ENCODE results near the gene PRADC1. TPM values are rescaled to one million over a fixed set of nuclear protein-coding genes. Genes with fewer than 3 reads are reported as not detected.
A peak's percentile ranks its signal among the peaks of the same experiment; 100 is the strongest.

PRADC1 gene
- total and polyA plus RNA-seq, 9 of the 15 experiments (the other 6 are each of a cell fraction or from before 2014, with no cell fraction given), result 7.3 to 47.4 (median 34.2) TPM

- TF ChIP-seq KLF13 (tag; IDR thresholded peaks at IDR 0.05; ENCODE audit: borderline replicate concordance, low read depth), result no peak
- TF ChIP-seq HMG20B (CRISPR knock-in tag; IDR thresholded peaks at IDR 0.05), result no peak
- TF ChIP-seq OTX1 (CRISPR knock-in tag; IDR thresholded peaks at IDR 0.05), result no peak
- no peak for TF ChIP-seq GATA2 (CRISPR knock-in tag; IDR thresholded peaks at IDR 0.05)
- no peak for TF ChIP-seq ETV5 (CRISPR knock-in tag; IDR thresholded peaks at IDR 0.05; ENCODE audit: low read depth)
- TF ChIP-seq SRSF9 (IDR thresholded peaks at IDR 0.05; ENCODE audit: borderline replicate concordance, low read depth, low read length), result no peak
- TF ChIP-seq NCOA1 (IDR thresholded peaks at IDR 0.05; ENCODE audit: low read depth), result peak; percentile 85
- TF ChIP-seq BDP1 (IDR thresholded peaks at IDR 0.05; ENCODE audit: insufficient read depth, insufficient read length), result no peak
- TF ChIP-seq FOXP1 (CRISPR knock-in tag; IDR thresholded peaks at IDR 0.05), result peak; percentile 60; the same call in 1 of the 2 replicates
- no peak for TF ChIP-seq ZC3H8 (IDR thresholded peaks at IDR 0.05)
- no peak for TF ChIP-seq TSHZ1 (CRISPR knock-in tag; IDR thresholded peaks at IDR 0.05)
- TF ChIP-seq L3MBTL2 (IDR thresholded peaks at IDR 0.05), result peak; percentile 47; the same call in 1 of the 2 replicates
- TF ChIP-seq ZNF184 (CRISPR knock-in tag; IDR thresholded peaks at IDR 0.05), result no peak
- TF ChIP-seq ZNF174 (CRISPR knock-in tag; IDR thresholded peaks at IDR 0.05), result no peak
- no peak; the same call in 1 of the 2 replicates for TF ChIP-seq PHTF2 (CRISPR knock-in tag; IDR thresholded peaks at IDR 0.05)
- TF ChIP-seq PATZ1 (CRISPR knock-in tag; IDR thresholded peaks at IDR 0.05; ENCODE audit: borderline replicate concordance), result no peak
- TF ChIP-seq SFPQ (IDR thresholded peaks at IDR 0.05; ENCODE audit: low read depth, low read length), result no peak
- TF ChIP-seq WHSC1 (IDR thresholded peaks at IDR 0.05; ENCODE audit: low read length), result no peak
Observed at GRCh38 chr2:73233932-73234832, 1.1 kb upstream of the PRADC1 start, which contains the start of gene CCT7 (continued).

Data from K562 (cell line).